ENCODE data around the gene SLC35A4.
"Not testable (repeated sequence)": the region's sequence is repeated elsewhere in the genome, so short reads cannot be mapped to it uniquely, and the experiment has no call there.

Gene SLC35A4

GRCh38 chr5:140590861-140591260, 26.2 kb downstream of the SLC35A4 start:
- H3K4me1 Mint-ChIP-seq = no peaks in the 10 kb centered on the region
- no peak for ATAC-seq (ENCODE audit: low read depth)
- H3K4me3 Mint-ChIP-seq = no peak overlapping the region
- peaks cover 1% of the 10 kb centered on the region for H3K9me3 Mint-ChIP-seq
- no peak overlapping the region for H3K27ac Mint-ChIP-seq
- DNase-seq (ENCODE audit: low spot score in 2 of 2) = no peak
- no peaks in the 10 kb centered on the region for H3K36me3 Mint-ChIP-seq
- H3K27me3 Mint-ChIP-seq = peaks cover 5% of the 10 kb centered on the region

DNA sequence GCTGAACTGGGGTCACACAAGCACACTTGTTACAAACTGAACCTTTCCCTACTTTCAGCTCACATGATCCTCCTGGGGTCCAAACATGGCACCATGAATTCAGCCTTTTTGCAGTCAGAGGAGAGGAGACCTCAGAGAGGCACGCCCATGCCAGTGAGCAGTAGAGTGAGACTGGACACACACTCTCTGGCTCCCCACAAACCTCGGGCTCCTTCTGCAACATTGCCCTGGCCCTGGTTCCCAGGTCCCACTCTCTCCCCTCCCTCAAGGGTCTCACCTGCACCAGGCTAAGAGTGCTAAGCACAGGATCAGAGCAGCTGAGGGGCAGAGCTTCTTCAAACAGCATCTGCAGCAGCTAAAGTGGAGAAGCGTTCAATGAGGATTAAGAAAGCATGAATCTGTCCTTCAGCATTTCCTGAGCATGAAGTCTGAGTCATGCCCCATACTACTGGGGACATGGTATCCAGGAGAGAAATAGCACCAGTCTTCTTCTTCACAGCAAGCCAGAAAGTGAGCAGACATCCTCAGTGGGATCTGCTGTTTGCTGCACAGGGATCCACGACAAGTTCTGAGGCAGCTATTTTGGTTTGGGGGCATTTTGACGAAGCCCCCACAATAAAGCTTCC, 27.2 kb downstream of the SLC35A4 start:
- H3K36me3 Mint-ChIP-seq = no peaks in the 10 kb centered on the region
- no peak overlapping the region for H3K4me3 Mint-ChIP-seq
- ATAC-seq (ENCODE audit: low read depth) (no peak), DNase-seq (ENCODE audit: low spot score in 2 of 2) (no peak)
- no peak overlapping the region for H3K27ac Mint-ChIP-seq
- H3K9me3 Mint-ChIP-seq = peaks cover 1% of the 10 kb centered on the region
- no peaks in the 10 kb centered on the region for H3K4me1 Mint-ChIP-seq
- H3K27me3 Mint-ChIP-seq = peaks cover 5% of the 10 kb centered on the region

GRCh38 chr5:140593070-140593469, 28.4 kb downstream of the SLC35A4 start:
- not testable (repeated sequence) for H3K27me3 Mint-ChIP-seq; H3K4me1 Mint-ChIP-seq; H3K4me3 Mint-ChIP-seq; ATAC-seq (ENCODE audit: low read depth); H3K36me3 Mint-ChIP-seq; H3K27ac Mint-ChIP-seq; DNase-seq (ENCODE audit: low spot score in 2 of 2); H3K9me3 Mint-ChIP-seq

- Mint-ChIP-seq H3K4me1 (no peaks in the 10 kb centered on the region), H3K36me3 (no peaks in the 10 kb centered on the region), H3K27me3 (peaks cover 5% of the 10 kb centered on the region), H3K27ac (no peak overlapping the region), H3K9me3 (no peaks in the 10 kb centered on the region), H3K4me3 (no peak overlapping the region)
- ATAC-seq (ENCODE audit: low read depth) = no peak
- DNase-seq (ENCODE audit: low spot score in 2 of 2) = no peak
These were observed 29.5 kb downstream of the SLC35A4 start for GRCh38 chr5:140594169-140594568.

GRCh38 chr5:140595538-140596300, 31.1 kb downstream of the SLC35A4 start:
- no peak for ATAC-seq (ENCODE audit: low read depth)
- no peak overlapping the region for H3K4me3 Mint-ChIP-seq
- H3K27ac Mint-ChIP-seq = no peak overlapping the region
- H3K4me1 Mint-ChIP-seq = no peaks in the 10 kb centered on the region
- H3K9me3 Mint-ChIP-seq = no peaks in the 10 kb centered on the region
- no peak for DNase-seq (ENCODE audit: low spot score in 2 of 2)
- H3K27me3 Mint-ChIP-seq = peaks cover 5% of the 10 kb centered on the region
- no peaks in the 10 kb centered on the region for H3K36me3 Mint-ChIP-seq

- Mint-ChIP-seq H3K36me3 (no peaks in the 10 kb centered on the region), H3K27ac (no peak overlapping the region), H3K4me1 (no peaks in the 10 kb centered on the region), H3K4me3 (no peak overlapping the region), H3K27me3 (peaks cover 5% of the 10 kb centered on the region), H3K9me3 (no peaks in the 10 kb centered on the region)
- DNase-seq (ENCODE audit: low spot score in 2 of 2) (no peak), ATAC-seq (ENCODE audit: low read depth) (no peak)
These were observed 31.7 kb downstream of the SLC35A4 start for GRCh38 chr5:140596321-140596741.

GRCh38 chr5:140598836-140599235, 34.2 kb downstream of the SLC35A4 start:
- H3K4me3 Mint-ChIP-seq = no peak overlapping the region
- peaks cover 3% of the 10 kb centered on the region for H3K9me3 Mint-ChIP-seq
- H3K27me3 Mint-ChIP-seq = peaks cover 5% of the 10 kb centered on the region
- H3K36me3 Mint-ChIP-seq = no peaks in the 10 kb centered on the region
- ATAC-seq (ENCODE audit: low read depth) = no peak
- no peaks in the 10 kb centered on the region for H3K4me1 Mint-ChIP-seq
- DNase-seq (ENCODE audit: low spot score in 2 of 2) = no peak
- H3K27ac Mint-ChIP-seq = no peak overlapping the region

GRCh38 chr5:140600096-140600495, 35.5 kb downstream of the SLC35A4 start:
- ATAC-seq (ENCODE audit: low read depth) = no peak
- peaks cover 3% of the 10 kb centered on the region for H3K9me3 Mint-ChIP-seq

GRCh38 chr5:140602147-140602546, 37.5 kb downstream of the SLC35A4 start:
- peaks cover 2% of the 10 kb centered on the region for H3K36me3 Mint-ChIP-seq
- no peaks in the 10 kb centered on the region for H3K4me1 Mint-ChIP-seq
- H3K9me3 Mint-ChIP-seq = peaks cover 5% of the 10 kb centered on the region
- no peak for DNase-seq (ENCODE audit: low spot score in 2 of 2)
- H3K27me3 Mint-ChIP-seq = peaks cover 2% of the 10 kb centered on the region
- H3K27ac Mint-ChIP-seq = no peak overlapping the region
- no peak for ATAC-seq (ENCODE audit: low read depth)
- no peak overlapping the region for H3K4me3 Mint-ChIP-seq

More at GRCh38 chr5:140600096-140600495, 35.5 kb downstream of the SLC35A4 start:
- no peak overlapping the region for H3K27ac Mint-ChIP-seq
- no peaks in the 10 kb centered on the region for H3K36me3 Mint-ChIP-seq
- no peaks in the 10 kb centered on the region for H3K4me1 Mint-ChIP-seq
- peaks cover 5% of the 10 kb centered on the region for H3K27me3 Mint-ChIP-seq
- no peak for DNase-seq (ENCODE audit: low spot score in 2 of 2)
- H3K4me3 Mint-ChIP-seq = no peak overlapping the region

DNA sequence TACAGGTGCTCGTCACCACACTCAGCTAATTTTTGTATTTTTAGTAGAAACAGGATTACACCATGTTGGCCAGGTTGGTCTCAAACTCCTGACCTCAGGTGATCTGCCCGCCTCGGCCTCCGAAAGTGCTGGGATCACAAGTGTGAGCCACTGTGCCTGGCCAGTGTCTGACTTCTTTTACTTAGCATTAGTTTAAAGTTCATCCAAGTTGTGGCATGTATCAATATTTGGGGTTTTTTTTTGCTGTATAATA, 38.7 kb downstream of the SLC35A4 start:
- not testable (repeated sequence) for H3K27ac Mint-ChIP-seq; ATAC-seq (ENCODE audit: low read depth); H3K4me1 Mint-ChIP-seq; H3K9me3 Mint-ChIP-seq; H3K4me3 Mint-ChIP-seq; DNase-seq (ENCODE audit: low spot score in 2 of 2); H3K27me3 Mint-ChIP-seq; H3K36me3 Mint-ChIP-seq

DNA sequence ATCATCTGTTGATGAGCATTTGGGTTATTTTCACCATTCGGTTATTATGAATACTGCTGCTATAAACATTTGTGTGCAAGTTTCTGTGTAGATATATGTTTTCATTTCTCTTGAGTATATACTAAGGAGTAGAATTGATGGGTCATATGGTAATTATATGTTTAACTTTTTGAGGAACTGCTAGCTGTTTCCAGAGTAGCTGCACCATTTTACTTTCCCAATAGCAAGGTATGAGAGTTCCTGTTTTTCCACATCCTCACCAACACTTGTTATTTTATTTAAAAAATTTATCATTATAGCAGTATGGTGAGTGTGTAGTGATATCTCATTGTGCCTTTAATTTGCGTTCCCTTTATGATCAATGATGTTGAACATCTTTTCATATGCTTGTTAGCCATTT, 39.1 kb downstream of the SLC35A4 start:
- Mint-ChIP-seq H3K4me3 (no peak overlapping the region), H3K4me1 (no peaks in the 10 kb centered on the region)
- DNase-seq (ENCODE audit: low spot score in 2 of 2) = no peak

DNA sequence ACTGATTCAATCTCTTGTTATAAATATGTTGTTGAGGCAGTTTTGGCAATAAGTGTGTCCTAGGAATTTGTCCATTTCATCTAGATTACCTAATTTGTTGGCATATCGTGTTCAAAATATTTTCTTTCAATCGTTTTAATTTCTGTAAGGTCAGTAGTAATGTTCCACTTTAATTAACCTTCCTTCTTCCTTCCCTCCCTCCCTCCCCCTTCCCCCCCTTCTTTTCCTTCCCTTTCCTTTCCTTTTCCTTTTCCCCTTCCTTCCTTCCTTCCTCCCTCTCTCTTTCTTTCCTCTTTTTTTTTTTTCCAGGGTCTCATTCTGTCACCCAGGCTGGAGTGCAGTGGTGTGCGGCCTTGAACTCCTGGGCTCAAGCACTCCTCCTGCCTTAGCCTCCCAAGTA, 41.3 kb downstream of the SLC35A4 start:
- peaks cover 2% of the 10 kb centered on the region for H3K27me3 Mint-ChIP-seq
- no peaks in the 10 kb centered on the region for H3K4me1 Mint-ChIP-seq
- peaks cover 2% of the 10 kb centered on the region for H3K36me3 Mint-ChIP-seq
- DNase-seq (ENCODE audit: low spot score in 2 of 2) (no peak), ATAC-seq (ENCODE audit: low read depth) (no peak)
- peak overlapping the region; percentile 47 for H3K27ac Mint-ChIP-seq
- peaks cover 5% of the 10 kb centered on the region for H3K9me3 Mint-ChIP-seq
- H3K4me3 Mint-ChIP-seq = no peak overlapping the region

More for the DNA sequence above, 39.1 kb downstream of the SLC35A4 start:
- peaks cover 5% of the 10 kb centered on the region for H3K9me3 Mint-ChIP-seq
- ATAC-seq (ENCODE audit: low read depth) = no peak
- H3K36me3 Mint-ChIP-seq = peaks cover 2% of the 10 kb centered on the region
- peaks cover 2% of the 10 kb centered on the region for H3K27me3 Mint-ChIP-seq
- H3K27ac Mint-ChIP-seq = no peak overlapping the region

DNA sequence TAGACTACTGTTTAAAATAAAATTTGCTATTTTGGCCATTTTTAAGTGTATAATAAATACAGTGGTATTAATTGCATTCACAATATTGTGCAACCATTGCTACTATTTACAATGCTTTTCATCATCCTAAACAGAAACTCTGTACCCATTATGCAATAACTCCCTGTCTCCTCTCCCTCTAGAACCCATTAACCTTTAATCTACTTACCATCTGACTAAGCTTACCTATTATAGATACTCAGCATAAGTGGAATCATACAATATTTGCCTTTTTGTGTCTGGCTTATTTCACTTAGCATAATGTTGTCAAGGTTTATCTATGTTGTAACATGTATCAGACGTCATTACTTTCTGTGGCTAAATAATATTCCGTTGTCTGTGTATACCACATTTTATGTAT, 42.4 kb downstream of the SLC35A4 start:
- DNase-seq (ENCODE audit: low spot score in 2 of 2) (no peak), ATAC-seq (ENCODE audit: low read depth) (no peak)
- peaks cover 10% of the 10 kb centered on the region for H3K4me1 Mint-ChIP-seq
- H3K27me3 Mint-ChIP-seq = peaks cover 2% of the 10 kb centered on the region
- H3K27ac Mint-ChIP-seq = no peak overlapping the region
- no peak overlapping the region for H3K4me3 Mint-ChIP-seq
- H3K36me3 Mint-ChIP-seq = peaks cover 2% of the 10 kb centered on the region
- peaks cover 3% of the 10 kb centered on the region for H3K9me3 Mint-ChIP-seq

DNA sequence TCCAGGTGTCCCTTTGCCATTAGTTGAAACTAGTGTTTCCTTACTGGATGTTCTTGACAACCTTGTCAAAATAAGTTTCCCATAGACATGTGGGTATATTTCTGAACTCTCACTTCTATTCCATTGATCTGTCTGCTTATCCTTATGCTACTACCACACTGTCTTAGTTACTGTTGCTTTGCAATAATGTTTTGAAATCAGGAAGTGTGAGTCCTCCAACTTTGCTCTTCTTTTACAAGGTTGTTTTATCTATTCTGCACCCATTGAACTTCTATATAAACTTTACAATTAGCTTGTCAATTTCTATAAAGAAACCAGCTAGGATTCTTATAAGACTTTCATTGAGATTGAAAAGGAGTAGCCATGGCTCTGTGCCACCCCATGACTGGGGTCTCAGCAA, 44.1 kb downstream of the SLC35A4 start:
- Mint-ChIP-seq H3K4me1 (peaks cover 16% of the 10 kb centered on the region), H3K9me3 (peaks cover 2% of the 10 kb centered on the region), H3K27ac (no peak overlapping the region), H3K27me3 (peaks cover 2% of the 10 kb centered on the region), H3K36me3 (peaks cover 2% of the 10 kb centered on the region), H3K4me3 (no peak overlapping the region)
- ATAC-seq (ENCODE audit: low read depth) = no peak
- DNase-seq (ENCODE audit: low spot score in 2 of 2) = no peak

GRCh38 chr5:140609126-140609525, 44.5 kb downstream of the SLC35A4 start:
- no peak for DNase-seq (ENCODE audit: low spot score in 2 of 2)
- Mint-ChIP-seq H3K9me3 (peaks cover 2% of the 10 kb centered on the region), H3K27me3 (peaks cover 2% of the 10 kb centered on the region), H3K4me3 (no peak overlapping the region), H3K36me3 (peaks cover 2% of the 10 kb centered on the region), H3K4me1 (peaks cover 16% of the 10 kb centered on the region), H3K27ac (no peak overlapping the region)
- ATAC-seq (ENCODE audit: low read depth) = no peak
